IMR-90 (cell line): Measurements from ENCODE around the gene SIX6.
"Not testable (repeated sequence)": the region's sequence is repeated elsewhere in the genome, so short reads cannot be mapped to it uniquely, and the experiment has no call there.

Experiments used
- BHLHE40 ChIP-seq: fragments of 150-350 bp; IDR thresholded peaks from 2 replicates; pipeline ENCODE4 v1.6.1; 2016; ENCODE audit warnings: mild to moderate bottlenecking, low read depth, low read length
- CEBPB ChIP-seq: IDR thresholded peaks from 2 replicates; pipeline ENCODE4 v1.6.1; 2012; ENCODE audit warnings: low read depth, low read length, improper control_type of control experiment
- CHD1 ChIP-seq: IDR thresholded peaks from 2 replicates; pipeline ENCODE4 v1.6.1; 2012; ENCODE audit warnings: low read depth, low read length, improper control_type of control experiment
- FOS ChIP-seq: fragments of 150-350 bp; IDR thresholded peaks from 2 replicates; pipeline ENCODE4 v1.6.1; 2016; ENCODE audit warnings: low read depth, low read length
- MAFK ChIP-seq: IDR thresholded peaks from 2 replicates; pipeline ENCODE4 v1.6.1; 2012; ENCODE audit warnings: low read depth, low read length, improper control_type of control experiment
- MAZ ChIP-seq: IDR thresholded peaks from 2 replicates; pipeline ENCODE4 v1.6.1; 2012; ENCODE audit warnings: low read depth, mild to moderate bottlenecking, low read length, improper control_type of control experiment, moderate library complexity, borderline replicate concordance
- MXI1 ChIP-seq: IDR thresholded peaks from 2 replicates; pipeline ENCODE4 v1.6.1; 2012; ENCODE audit warnings: low read depth, mild to moderate bottlenecking, low read length, moderate library complexity, borderline replicate concordance
- POLR2A ChIP-seq: IDR thresholded peaks from 2 replicates; pipeline ENCODE4 v1.6.1; 2012; ENCODE audit warnings: mild to moderate bottlenecking, low read depth, low read length
- RAD21 ChIP-seq: IDR thresholded peaks from 2 replicates; pipeline ENCODE4 v1.6.1; 2012; ENCODE audit warnings: low read length, improper control_type of control experiment
- SMC3 ChIP-seq: fragments of 150-350 bp; IDR thresholded peaks from 2 replicates; pipeline ENCODE4 v1.6.1; 2016; ENCODE audit warnings: low read depth, mild to moderate bottlenecking, antibody characterized with exemption, low read length, moderate library complexity
- TF ChIP-seq, protein P1 (sequence below): fragments of 150-350 bp; IDR thresholded peaks from 2 replicates; pipeline ENCODE4 v1.6.1; 2017; ENCODE audit warnings: mild to moderate bottlenecking, antibody characterized with exemption, low read length, low read depth
- TF ChIP-seq, protein P2 (sequence below): conservative IDR thresholded peaks from 2 replicates; pipeline ENCODE4 v1.5.1; 2012; ENCODE audit warnings: mild to moderate bottlenecking, low read depth, low read length, improper control_type of control experiment
- TF ChIP-seq, protein P3 (sequence below): fragments of 150-350 bp; IDR thresholded peaks from 2 replicates; pipeline ENCODE4 v1.6.1; 2016; ENCODE audit warnings: low read depth, mild to moderate bottlenecking, low read length, moderate library complexity, borderline replicate concordance

DNA sequence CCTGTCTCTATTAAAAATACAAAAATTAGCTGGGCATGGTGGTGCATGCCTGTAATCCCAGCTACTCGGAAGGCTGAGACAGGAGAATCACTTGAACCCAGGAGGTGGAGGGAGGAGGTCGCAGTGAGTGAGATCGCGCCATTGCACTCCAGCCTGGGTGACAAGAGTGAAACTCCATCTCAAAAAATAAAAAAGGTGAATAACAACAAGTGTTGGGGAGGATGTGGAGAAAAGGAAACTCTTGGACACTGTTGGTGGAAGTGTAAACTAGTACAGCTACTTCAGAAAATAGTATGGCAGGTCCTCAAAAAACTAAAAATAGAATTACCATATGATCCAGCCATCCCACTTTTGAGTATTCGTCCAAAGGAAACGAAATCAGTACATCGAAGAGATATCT, 28.7 kb upstream of the SIX6 start:
- not testable (repeated sequence) for TF ChIP-seq POLR2A, RAD21, CEBPB, FOS, BHLHE40, CHD1, MXI1, MAZ, SMC3, MAFK
- TF ChIP-seq, protein P1, sequence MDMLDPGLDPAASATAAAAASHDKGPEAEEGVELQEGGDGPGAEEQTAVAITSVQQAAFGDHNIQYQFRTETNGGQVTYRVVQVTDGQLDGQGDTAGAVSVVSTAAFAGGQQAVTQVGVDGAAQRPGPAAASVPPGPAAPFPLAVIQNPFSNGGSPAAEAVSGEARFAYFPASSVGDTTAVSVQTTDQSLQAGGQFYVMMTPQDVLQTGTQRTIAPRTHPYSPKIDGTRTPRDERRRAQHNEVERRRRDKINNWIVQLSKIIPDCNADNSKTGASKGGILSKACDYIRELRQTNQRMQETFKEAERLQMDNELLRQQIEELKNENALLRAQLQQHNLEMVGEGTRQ, result not testable (repeated sequence)
- TF ChIP-seq, protein P2, sequence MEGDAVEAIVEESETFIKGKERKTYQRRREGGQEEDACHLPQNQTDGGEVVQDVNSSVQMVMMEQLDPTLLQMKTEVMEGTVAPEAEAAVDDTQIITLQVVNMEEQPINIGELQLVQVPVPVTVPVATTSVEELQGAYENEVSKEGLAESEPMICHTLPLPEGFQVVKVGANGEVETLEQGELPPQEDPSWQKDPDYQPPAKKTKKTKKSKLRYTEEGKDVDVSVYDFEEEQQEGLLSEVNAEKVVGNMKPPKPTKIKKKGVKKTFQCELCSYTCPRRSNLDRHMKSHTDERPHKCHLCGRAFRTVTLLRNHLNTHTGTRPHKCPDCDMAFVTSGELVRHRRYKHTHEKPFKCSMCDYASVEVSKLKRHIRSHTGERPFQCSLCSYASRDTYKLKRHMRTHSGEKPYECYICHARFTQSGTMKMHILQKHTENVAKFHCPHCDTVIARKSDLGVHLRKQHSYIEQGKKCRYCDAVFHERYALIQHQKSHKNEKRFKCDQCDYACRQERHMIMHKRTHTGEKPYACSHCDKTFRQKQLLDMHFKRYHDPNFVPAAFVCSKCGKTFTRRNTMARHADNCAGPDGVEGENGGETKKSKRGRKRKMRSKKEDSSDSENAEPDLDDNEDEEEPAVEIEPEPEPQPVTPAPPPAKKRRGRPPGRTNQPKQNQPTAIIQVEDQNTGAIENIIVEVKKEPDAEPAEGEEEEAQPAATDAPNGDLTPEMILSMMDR, result not testable (repeated sequence)
- TF ChIP-seq, protein P3, sequence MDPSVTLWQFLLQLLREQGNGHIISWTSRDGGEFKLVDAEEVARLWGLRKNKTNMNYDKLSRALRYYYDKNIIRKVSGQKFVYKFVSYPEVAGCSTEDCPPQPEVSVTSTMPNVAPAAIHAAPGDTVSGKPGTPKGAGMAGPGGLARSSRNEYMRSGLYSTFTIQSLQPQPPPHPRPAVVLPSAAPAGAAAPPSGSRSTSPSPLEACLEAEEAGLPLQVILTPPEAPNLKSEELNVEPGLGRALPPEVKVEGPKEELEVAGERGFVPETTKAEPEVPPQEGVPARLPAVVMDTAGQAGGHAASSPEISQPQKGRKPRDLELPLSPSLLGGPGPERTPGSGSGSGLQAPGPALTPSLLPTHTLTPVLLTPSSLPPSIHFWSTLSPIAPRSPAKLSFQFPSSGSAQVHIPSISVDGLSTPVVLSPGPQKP, result not testable (repeated sequence)
